Activated CD4-positive, alpha-beta memory T cell treated with anti-CD3 and anti-CD28 coated beads for 36 hours (primary cell): ENCODE measurements around the gene CACNA2D2. TPM values are rescaled to one million over a fixed set of nuclear protein-coding genes. Genes with fewer than 3 reads are reported as not detected.
A peak's percentile ranks its signal among the peaks of the same experiment; 100 is the strongest.

Experiments used
- CTCF ChIA-PET: fragments of 350-600 bp; sonication (Branson Sonifier 250); formaldehyde crosslinking; loops from one replicate; lab custom pipeline; 2021; ENCODE audit warnings: antibody characterized with exemption, inconsistent platforms; lab: Charles Lee
- POLR2A ChIA-PET: fragments of 350-600 bp; sonication (Branson Sonifier 250); formaldehyde crosslinking; loops from one replicate; lab custom pipeline; 2021; ENCODE audit warnings: antibody characterized with exemption; lab: Charles Lee
- DNase-seq: peaks from one replicate; pipeline ENCODE4 v3.0.0-alpha.2; 2020
- H3K27ac Mint-ChIP-seq: one replicate; pipeline ENCODE4 v1.8.0; 2021; ENCODE audit warnings: mixed read lengths
- H3K27me3 Mint-ChIP-seq: one replicate; pipeline ENCODE4 v1.8.0; 2021; ENCODE audit warnings: mixed read lengths
- H3K36me3 Mint-ChIP-seq: one replicate; pipeline ENCODE4 v1.8.0; 2021; ENCODE audit warnings: mixed read lengths
- H3K4me1 Mint-ChIP-seq: one replicate; pipeline ENCODE4 v1.8.0; 2021; ENCODE audit warnings: low read depth, mixed read lengths
- H3K4me3 Mint-ChIP-seq: one replicate; pipeline ENCODE4 v1.8.0; 2021; ENCODE audit warnings: mild to moderate bottlenecking, mixed read lengths
- H3K9me3 Mint-ChIP-seq: one replicate; pipeline ENCODE4 v1.8.0; 2021; ENCODE audit warnings: mixed read lengths
- intact Hi-C: fragments of 100-400 bp; cut with micrococcal nuclease; formaldehyde crosslinking; loops from one replicate; pipeline ENCODE4 v1.15.1; 2023
- total RNA-seq, 2 experiments: library from RNA; stranded (reverse); gene quantifications; one replicate each; pipeline ENCODE4 v1.2.3, GENCODE V29; 2021

CACNA2D2 gene
- total RNA-seq, 2 experiments from 2014 or later: 0.63 to 0.69 TPM

GRCh38 chr3:50378024-50378423, 125.4 kb downstream of the CACNA2D2 start:
- no peak overlapping the region for H3K27ac Mint-ChIP-seq
- DNase-seq: no peak
- H3K4me3 Mint-ChIP-seq: no peak overlapping the region
- peaks cover 2% of the 10 kb centered on the region for H3K4me1 Mint-ChIP-seq
- H3K27me3 Mint-ChIP-seq: no peaks in the 10 kb centered on the region
- H3K36me3 Mint-ChIP-seq: no peaks in the 10 kb centered on the region
- H3K9me3 Mint-ChIP-seq: no peaks in the 10 kb centered on the region
- intact Hi-C loops: no loop called here
- CTCF ChIA-PET: no interaction called here
- POLR2A ChIA-PET: no interaction called here

- Mint-ChIP-seq H3K27me3 (no peaks in the 10 kb centered on the region), H3K9me3 (no peaks in the 10 kb centered on the region), H3K27ac (no peak overlapping the region), H3K4me3 (no peak overlapping the region), H3K36me3 (no peaks in the 10 kb centered on the region), H3K4me1 (peaks cover 4% of the 10 kb centered on the region)
- CTCF ChIA-PET: no interaction called here
- intact Hi-C loops: no loop called here
- DNase-seq: no peak
- POLR2A ChIA-PET: no interaction called here
Observed at GRCh38 chr3:50375258-50375931, 128.0 kb downstream of the CACNA2D2 start.

GRCh38 chr3:50374363-50375257, 128.8 kb downstream of the CACNA2D2 start:
- no peaks in the 10 kb centered on the region for H3K9me3 Mint-ChIP-seq
- H3K36me3 Mint-ChIP-seq: no peaks in the 10 kb centered on the region
- intact Hi-C loops: no loop called here
- POLR2A ChIA-PET: no interaction called here
- H3K4me1 Mint-ChIP-seq: peaks cover 4% of the 10 kb centered on the region
- DNase-seq: no peak
- H3K4me3 Mint-ChIP-seq: no peak overlapping the region
- CTCF ChIA-PET: no interaction called here
- no peak overlapping the region for H3K27ac Mint-ChIP-seq
- no peaks in the 10 kb centered on the region for H3K27me3 Mint-ChIP-seq

GRCh38 chr3:50373146-50374051, 130.0 kb downstream of the CACNA2D2 start:
- Mint-ChIP-seq H3K36me3 (no peaks in the 10 kb centered on the region), H3K4me1 (peaks cover 4% of the 10 kb centered on the region), H3K27ac (no peak overlapping the region), H3K9me3 (no peaks in the 10 kb centered on the region), H3K4me3 (no peak overlapping the region), H3K27me3 (no peaks in the 10 kb centered on the region)
- no peak for DNase-seq
- intact Hi-C loops: no loop called here
- CTCF ChIA-PET: no interaction called here
- POLR2A ChIA-PET: no interaction called here

GRCh38 chr3:50372349-50372748, 131.1 kb downstream of the CACNA2D2 start:
- no peaks in the 10 kb centered on the region for H3K27me3 Mint-ChIP-seq
- ChIA-PET POLR2A (no interaction called here), CTCF (no interaction called here)
- H3K27ac Mint-ChIP-seq: no peak overlapping the region
- H3K9me3 Mint-ChIP-seq: no peaks in the 10 kb centered on the region
- DNase-seq: no peak
- intact Hi-C loops: no loop called here
- H3K4me3 Mint-ChIP-seq: no peak overlapping the region
- no peaks in the 10 kb centered on the region for H3K36me3 Mint-ChIP-seq
- peaks cover 5% of the 10 kb centered on the region for H3K4me1 Mint-ChIP-seq

GRCh38 chr3:50371133-50371685, 132.2 kb downstream of the CACNA2D2 start:
- no peak overlapping the region for H3K4me3 Mint-ChIP-seq
- H3K36me3 Mint-ChIP-seq: no peaks in the 10 kb centered on the region
- CTCF ChIA-PET: interaction anchor here (1.1 to 1.5 kb wide), 2 partner anchors 133 to 171 kb away, joined by 4 to 6 read pairs; partner anchors contain the start of gene CACNA2D2
- H3K27me3 Mint-ChIP-seq: no peaks in the 10 kb centered on the region
- POLR2A ChIA-PET: no interaction called here
- intact Hi-C loops: no loop called here
- H3K9me3 Mint-ChIP-seq: no peaks in the 10 kb centered on the region
- DNase-seq: no peak
- H3K27ac Mint-ChIP-seq: no peak overlapping the region
- H3K4me1 Mint-ChIP-seq: peaks cover 9% of the 10 kb centered on the region

- POLR2A ChIA-PET: no interaction called here
- H3K36me3 Mint-ChIP-seq: no peaks in the 10 kb centered on the region
- CTCF ChIA-PET: interaction anchor here (1.1 to 1.5 kb wide), 2 partner anchors 133 to 172 kb away, joined by 4 to 6 read pairs; partner anchors contain the start of gene CACNA2D2
- H3K4me3 Mint-ChIP-seq: no peak overlapping the region
- intact Hi-C loops: no loop called here
- H3K9me3 Mint-ChIP-seq: no peaks in the 10 kb centered on the region
- no peak for DNase-seq
- H3K27me3 Mint-ChIP-seq: no peaks in the 10 kb centered on the region
- peaks cover 15% of the 10 kb centered on the region for H3K4me1 Mint-ChIP-seq
- H3K27ac Mint-ChIP-seq: no peak overlapping the region
Observed at GRCh38 chr3:50370594-50370993, 132.8 kb downstream of the CACNA2D2 start.

- H3K4me1 Mint-ChIP-seq: peaks cover 23% of the 10 kb centered on the region
- no peak overlapping the region for H3K4me3 Mint-ChIP-seq
- no peaks in the 10 kb centered on the region for H3K9me3 Mint-ChIP-seq
- no peaks in the 10 kb centered on the region for H3K36me3 Mint-ChIP-seq
- DNase-seq: no peak
- intact Hi-C loops: loop anchor here (5.0 kb wide), 1 partner anchor 178 kb away; no protein-coding TSS in a partner anchor
- H3K27me3 Mint-ChIP-seq: no peaks in the 10 kb centered on the region
- ChIA-PET POLR2A (no interaction called here), CTCF (interaction anchor here (1.4 kb wide), 1 partner anchor 173 kb away, joined by 5 read pairs; no protein-coding TSS in a partner anchor)
- no peak overlapping the region for H3K27ac Mint-ChIP-seq
Observed at GRCh38 chr3:50369012-50369670, 134.3 kb downstream of the CACNA2D2 start.

- ChIA-PET CTCF (interaction anchor here (1.0 to 2.2 kb wide), 2 partner anchors 172 to 177 kb away, joined by 4 to 11 read pairs; no protein-coding TSS in a partner anchor), POLR2A (interaction anchor here (0.8 to 1.7 kb wide), 3 partner anchors 15 to 29 kb away, joined by 3 to 5 read pairs (median 4); partner anchors contain the start of genes CYB561D2 and NPRL2)
- Mint-ChIP-seq H3K36me3 (no peaks in the 10 kb centered on the region), H3K27ac (no peak overlapping the region), H3K4me3 (peak overlapping the region; percentile 75), H3K9me3 (no peaks in the 10 kb centered on the region), H3K4me1 (peaks cover 20% of the 10 kb centered on the region), H3K27me3 (no peaks in the 10 kb centered on the region)
- no peak for DNase-seq
- intact Hi-C loops: loop anchor here (1.0 to 5.0 kb wide), 2 partner anchors 16 to 181 kb away; partner anchors contain the start of genes CYB561D2 and NPRL2
Observed at GRCh38 chr3:50365842-50366220, 137.6 kb downstream of the CACNA2D2 start.

GRCh38 chr3:50365080-50365841, 138.2 kb downstream of the CACNA2D2 start:
- H3K4me3 Mint-ChIP-seq: peak overlapping the region; percentile 75
- H3K36me3 Mint-ChIP-seq: no peaks in the 10 kb centered on the region
- ChIA-PET CTCF (interaction anchor here (1.0 to 2.2 kb wide), 2 partner anchors 171 to 177 kb away, joined by 4 to 11 read pairs; no protein-coding TSS in a partner anchor), POLR2A (interaction anchor here (0.8 to 1.7 kb wide), 3 partner anchors 15 to 28 kb away, joined by 3 to 5 read pairs (median 4); partner anchors contain the start of genes CYB561D2 and NPRL2)
- peak overlapping the region; percentile 51 for H3K27ac Mint-ChIP-seq
- peaks cover 20% of the 10 kb centered on the region for H3K4me1 Mint-ChIP-seq
- H3K9me3 Mint-ChIP-seq: no peaks in the 10 kb centered on the region
- no peaks in the 10 kb centered on the region for H3K27me3 Mint-ChIP-seq
- peak; percentile 97 for DNase-seq
- intact Hi-C loops: loop anchor here (1.0 to 5.0 kb wide), 2 partner anchors 15 to 182 kb away; partner anchors contain the start of genes CYB561D2 and NPRL2
